ENCODE results near the gene CLEC5A.
"Not testable (repeated sequence)": the region's sequence is repeated elsewhere in the genome, so short reads cannot be mapped to it uniquely, and the experiment has no call there.

GRCh38 chr7:141987803-141988202, 41.0 kb upstream of the CLEC5A start:
- not testable (repeated sequence) for TF ChIP-seq ZNF223 (tag by site-specific recombination; IDR thresholded peaks at IDR 0.05); ZNF350 (tag by site-specific recombination; IDR thresholded peaks at IDR 0.05); ZNF280D (tag by site-specific recombination; IDR thresholded peaks at IDR 0.05); CTCF (tag by site-specific recombination; IDR thresholded peaks at IDR 0.05); ZNF837 (tag by site-specific recombination; IDR thresholded peaks at IDR 0.05); ZNF561 (tag by site-specific recombination; IDR thresholded peaks at IDR 0.05; ENCODE audit: borderline replicate concordance); ZNF18 (tag by site-specific recombination; IDR thresholded peaks at IDR 0.05); ZNF433 (tag by site-specific recombination; IDR thresholded peaks at IDR 0.05; ENCODE audit: low read depth); TCF7L2 (IDR thresholded peaks at IDR 0.05; ENCODE audit: borderline replicate concordance, low read depth, low read length)

Data from HEK293 (cell line).